Stimulated activated CD8-positive, alpha-beta memory T cell treated with anti-CD3 and anti-CD28 coated beads, Interleukin-2, amount 100 ng/mL, for 1 hour (primary cell): ENCODE measurements around the gene FDXR.

ENCODE experiments used
- DNase-seq, 2 donors: peaks; one replicate each; pipeline ENCODE4 v3.0.0-alpha.2; 2020; ENCODE audit warnings: low read depth in 2 of 2

FDXR gene

DNA sequence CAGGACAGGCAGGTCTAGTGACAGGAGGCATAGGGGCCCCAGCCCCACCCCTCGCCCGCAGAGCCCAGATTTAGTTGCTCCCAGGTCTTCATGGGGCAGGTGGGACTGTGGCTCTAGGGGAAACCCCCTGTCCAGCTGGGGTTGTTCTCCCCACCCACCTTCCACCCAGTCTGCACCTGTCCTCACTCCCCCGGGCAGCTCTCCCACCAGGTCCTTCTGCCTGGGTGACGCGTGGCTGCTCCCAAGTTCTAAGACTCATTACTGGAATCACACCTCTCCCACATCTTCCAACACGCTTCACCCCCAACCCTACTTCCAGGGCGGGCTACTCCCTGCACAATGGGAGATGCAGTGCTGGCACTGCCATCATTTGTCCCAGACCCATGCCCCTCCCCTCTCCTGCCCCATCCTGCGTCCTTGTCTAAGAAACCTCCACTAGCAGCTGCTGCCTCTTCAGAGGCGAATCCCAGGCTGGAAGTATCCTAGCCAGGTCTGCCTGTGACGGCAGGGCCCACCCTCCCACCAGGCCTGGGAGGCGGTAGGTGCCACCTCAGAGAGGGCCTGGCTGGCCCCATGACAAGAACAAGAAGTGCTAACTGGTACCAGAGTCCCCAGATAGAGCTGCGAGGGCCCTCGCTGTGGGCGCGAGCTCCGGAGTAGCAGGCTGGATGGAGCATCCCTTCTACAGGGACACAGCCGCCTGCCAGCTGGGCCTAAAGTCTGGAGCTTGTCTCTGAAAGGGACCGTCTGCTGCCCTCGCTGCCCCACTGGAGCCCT, 35.9 kb downstream of the FDXR start:
- no peak for DNase-seq

DNA sequence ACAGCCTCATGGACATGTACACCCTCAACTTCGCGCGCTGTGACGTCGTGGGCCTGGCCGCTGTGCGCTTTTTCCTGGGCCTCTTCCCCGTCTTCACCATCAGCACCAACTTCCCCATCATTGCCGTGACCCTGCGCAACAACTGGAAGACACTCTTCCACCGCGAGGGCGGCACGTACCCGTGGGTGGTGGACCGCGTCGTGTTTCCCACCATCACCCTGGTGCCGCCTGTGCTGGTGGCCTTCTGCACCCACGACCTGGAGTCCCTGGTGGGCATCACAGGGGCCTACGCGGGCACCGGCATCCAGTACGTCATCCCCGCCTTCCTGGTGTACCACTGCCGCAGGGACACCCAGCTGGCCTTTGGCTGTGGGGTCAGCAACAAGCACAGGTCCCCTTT, 36.6 kb downstream of the FDXR start:
- DNase-seq, result no peak

DNA sequence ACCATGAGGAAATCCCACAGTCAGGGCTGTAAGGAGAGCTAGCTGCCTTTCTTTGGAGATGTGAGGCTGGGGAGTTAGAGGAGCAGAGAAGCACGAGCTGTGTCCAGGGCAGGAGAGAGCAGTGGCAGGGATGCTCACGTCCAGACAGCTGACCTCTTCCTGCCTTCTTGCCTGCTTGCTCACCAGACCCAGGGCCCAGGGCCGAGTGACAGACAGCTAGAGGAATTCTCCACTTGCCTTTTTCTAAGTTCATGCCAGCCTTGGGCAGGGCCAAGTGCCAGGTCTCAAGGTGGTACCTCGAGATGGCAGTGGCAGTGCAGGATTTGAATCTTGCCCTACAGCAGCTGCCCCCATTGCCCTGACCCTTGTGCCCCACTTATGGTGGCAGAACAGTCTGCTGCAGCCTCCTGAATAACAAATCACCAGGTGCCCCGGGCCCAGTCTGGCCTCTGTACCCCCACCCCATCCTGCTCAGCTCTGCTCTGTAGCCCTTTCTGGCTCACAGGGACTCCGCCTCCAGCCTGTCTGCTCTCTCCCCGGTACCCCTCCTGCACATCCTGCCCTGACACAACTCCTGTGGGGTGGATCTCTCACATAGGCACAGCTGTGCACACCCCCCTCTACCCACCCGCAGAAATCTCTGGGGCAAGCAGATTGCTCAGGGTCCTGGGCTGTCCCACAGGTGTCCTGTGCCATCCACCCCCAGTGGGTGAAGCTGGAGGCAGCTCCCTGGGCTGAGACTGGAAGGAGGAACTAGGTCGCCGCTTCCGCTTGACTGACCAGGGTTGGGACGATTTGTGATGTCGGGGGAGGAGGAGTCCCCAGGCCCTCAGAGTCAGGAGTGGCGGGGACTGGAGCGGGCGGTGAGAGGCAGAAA, 39.1 kb downstream of the FDXR start:
- DNase-seq, result no peak

DNA sequence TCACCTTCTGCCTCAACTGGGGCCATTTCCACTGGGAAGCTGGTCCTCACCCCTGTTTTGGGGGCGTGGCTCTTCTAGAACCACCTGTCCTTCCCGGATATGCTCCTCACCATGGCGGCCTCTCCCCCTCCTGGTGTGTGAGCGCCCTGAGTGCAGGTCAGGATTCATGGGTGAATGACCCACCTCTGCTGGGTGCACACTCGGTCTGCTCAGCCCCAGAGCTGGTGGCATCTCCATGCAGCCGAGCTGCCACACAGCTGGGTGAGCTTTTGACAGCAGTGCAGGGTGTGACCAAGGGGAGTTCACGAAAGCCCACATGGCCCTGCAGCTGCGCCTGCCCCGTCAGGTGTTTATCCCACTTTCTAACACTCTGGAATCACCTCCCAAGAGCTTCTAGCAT, 40.4 kb downstream of the FDXR start:
- DNase-seq, result no peak

DNA sequence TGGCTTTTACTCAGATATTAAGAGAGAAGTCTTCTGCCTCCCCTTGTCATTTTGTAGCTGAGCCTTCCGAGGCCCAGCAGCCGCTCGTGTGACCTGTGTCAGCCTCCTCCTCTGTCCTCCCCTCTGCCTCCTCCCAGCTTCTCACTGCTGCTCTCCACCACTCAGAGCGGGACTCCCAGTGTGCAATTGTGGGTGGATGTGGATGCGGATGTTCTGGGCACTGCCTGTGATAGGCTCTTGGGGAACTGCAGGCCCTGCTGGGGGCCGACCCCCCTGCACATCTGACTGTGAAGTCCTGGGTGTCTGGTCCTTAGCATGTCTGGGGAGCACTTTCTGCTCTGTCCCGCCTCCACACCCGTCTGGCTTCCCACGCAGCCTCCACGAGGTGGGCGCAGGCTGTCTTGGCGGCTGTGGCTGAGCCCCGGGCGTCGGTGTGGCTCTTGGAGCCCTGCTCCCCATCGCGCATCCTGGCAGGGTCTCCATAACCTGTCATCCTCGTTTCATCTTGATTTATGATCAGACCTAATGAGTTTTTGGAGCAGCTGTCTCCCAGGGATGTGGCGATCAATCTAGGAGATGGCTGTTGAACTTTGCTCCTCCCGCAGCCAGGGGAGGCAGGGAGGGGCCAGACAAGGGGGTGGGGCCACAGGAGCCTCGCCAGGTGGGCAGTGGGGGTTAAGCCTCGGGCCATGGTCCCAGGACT, 41.2 kb downstream of the FDXR start:
- no peak for DNase-seq

DNA sequence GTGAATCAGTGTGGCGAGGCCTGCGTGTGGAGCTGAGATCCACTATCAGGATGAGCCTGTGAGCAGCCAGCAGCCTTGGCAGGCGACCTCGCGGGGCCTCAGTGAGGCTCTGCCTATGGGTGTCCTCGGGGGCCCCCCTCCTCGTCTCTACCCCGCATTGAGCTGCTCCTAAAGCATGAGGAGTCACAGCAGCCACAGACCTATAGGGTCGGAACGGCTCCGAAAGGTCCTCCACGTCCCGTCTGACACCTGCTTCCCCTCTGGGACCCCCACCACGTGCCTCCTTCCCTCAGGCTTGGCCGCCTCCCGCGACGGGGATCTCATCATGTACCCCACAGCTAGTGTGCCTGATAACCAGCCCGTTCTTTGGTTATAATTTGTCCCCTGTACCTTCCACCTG, 41.9 kb downstream of the FDXR start:
- no peak for DNase-seq

DNA sequence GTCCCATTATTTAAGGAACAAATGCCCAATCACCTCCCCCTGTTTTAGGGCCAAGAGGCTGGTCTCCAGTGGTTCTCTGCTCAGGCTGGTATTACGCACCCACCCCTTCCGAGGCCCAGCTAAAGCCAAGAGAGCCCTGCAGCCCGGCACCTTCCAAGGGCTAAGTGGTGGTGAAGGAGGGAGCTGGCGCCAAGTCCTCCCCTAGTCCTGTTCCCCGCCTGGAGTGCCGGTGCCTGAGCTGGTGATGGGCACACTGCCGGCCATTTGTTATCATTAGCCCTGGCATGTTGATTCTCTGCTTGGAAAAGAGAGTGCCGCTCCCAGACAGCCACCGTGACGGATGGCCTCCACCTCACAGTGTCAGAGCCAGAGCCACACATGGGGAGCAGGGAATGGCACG, 45.0 kb downstream of the FDXR start:
- no peak for DNase-seq

DNA sequence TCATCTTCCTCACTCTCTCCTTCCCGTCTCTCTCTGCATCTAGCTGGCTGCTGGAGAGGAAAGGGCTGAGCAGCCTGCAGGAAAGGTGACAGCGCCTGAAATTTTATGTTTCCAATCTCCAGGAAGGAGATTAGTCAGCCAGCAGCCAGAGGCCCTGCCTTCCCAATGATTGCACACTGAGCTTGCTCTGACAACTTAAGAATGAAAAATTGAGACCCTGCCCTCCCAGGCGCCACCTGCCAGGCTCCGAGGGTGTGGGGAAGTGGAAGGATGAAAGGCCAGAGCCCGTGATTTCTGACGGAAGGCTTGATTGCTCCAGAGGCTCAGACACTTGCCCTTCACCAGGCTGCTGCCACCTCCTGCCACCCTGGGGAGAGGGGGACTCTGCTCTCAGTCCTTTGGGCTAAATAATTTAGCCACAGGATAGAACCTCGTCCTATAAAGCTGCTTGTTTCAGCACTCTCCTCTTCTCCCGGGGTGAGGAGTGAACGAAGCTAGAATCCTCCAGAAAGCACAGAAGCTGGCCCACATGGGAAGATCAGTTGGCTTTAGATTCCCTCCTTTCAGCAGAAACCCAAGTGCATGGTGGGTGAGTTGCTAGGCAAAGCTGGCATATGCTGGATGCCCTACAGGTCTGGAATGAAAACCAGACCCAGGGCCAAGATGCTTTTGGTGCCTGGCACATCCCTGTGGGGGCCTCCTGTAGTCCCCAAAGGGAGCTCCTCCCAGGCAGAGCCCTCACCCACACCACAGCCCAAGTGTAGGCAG, 46.7 kb downstream of the FDXR start:
- no peak for DNase-seq

DNA sequence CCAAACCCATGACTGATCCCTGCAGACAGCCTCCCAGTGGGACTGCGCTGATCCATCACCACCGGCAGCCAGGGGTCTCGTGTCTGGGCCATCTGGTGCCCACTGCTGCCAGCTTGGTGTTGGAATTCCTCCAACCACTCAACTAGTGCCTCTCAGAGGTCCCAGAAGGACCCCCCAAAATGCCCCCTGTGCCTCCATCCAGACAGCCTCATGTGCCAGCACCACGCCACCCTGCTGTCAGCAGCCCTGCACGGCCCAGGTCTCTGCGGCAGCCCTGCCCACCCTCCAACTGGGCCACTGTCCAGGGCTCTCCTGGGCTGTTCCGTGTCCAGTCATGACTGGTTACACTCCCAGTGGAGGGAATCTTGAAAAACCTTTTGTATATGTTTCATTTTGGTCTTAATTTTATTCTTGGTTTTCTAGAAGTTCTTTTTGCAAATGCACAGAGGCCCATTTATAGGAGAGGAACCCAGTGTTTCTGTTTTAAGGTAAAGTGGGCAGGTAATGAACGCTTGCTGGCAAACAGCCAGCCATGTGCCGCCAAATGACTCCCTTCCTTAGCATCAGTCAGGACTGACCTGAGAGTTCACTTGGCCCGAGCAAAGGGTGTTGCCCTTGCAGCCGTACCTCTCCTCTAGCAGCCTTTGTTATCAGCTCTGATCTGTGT, 47.7 kb downstream of the FDXR start:
- no peak for DNase-seq

DNA sequence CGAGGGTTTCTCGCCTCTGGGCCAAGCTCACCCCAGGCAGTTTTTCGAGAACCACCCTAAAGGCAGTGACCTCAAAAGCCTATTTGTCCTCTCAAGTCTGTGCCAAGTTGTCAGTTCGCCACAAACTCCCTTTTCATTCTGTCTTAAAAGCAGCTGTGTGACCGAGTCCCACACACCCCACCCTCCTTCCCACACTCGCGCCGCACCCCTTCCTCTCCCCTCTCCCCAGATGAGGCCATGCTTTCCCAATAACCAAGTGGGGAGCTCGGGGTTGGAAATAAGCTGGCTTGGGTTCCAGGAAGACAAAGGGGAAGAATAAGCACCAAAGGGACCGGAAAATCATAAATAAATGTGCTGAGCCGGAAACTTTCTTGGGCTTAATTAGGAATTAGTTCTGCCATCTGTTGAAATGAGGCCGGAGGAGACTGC, 49.8 kb downstream of the FDXR start:
- DNase-seq, result no peak

DNA sequence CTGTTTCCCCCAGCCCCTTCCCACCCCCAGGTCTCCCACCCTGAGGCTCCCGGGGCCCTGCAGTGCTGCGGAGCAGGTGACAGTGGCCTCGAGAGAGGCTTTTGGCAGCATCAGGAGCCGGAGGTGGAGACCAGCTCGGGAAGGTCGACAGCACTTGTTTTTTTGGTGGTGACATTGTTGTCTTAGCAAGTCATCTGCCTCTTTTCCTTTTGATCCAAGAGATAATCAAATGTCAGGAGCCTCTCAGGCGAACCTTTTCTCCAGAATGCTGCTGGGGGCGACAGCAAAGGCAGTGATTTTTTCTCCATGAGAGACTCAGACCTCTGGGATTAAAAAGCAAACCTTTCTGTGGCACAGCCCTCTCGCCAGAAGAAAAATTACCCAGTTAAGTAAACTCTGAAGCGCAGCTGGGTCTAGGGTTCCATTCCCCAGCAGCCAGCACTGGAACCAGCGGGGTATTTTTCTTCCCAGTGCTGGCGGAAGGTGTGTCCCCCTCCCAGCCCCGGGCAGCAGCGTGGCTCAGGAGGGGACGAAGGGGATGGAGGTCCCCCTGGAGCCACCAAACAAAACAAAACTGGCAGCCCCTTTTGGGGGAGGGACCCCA, 50.4 kb downstream of the FDXR start:
- no peak for DNase-seq

DNA sequence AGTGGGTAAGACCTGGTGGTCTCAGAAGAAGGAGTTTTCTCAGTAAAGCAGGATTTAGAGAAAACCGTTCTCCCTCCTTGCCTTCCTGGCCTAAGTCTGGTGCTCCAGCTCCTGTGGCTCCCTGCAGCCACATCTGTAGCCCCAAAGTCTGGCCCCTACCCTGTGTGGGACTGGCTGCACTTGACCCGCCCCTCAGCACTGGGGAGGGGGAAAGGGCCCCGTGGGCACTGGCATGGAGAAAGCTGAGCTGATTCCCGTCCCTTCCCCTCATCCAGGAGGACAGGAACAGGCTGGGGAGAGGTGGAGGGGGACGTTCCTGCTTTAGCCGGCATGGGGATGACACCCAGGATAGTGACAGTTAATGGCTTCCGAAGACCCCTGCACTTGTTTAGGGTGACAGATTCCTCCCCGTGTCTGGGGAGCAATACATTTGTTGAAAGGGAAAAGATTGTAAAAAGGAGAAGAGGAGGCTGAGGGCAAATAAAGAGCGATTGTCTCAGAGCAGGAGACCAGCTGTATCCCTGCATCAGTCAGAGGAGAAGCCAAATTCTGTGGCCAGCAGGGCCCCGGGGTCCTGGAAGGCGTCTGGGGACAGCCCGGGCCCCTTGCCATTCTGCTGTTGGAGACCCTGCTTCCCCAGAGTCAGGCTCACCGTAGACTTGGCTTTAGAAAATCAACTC, 51.0 kb downstream of the FDXR start:
- no peak for DNase-seq

DNA sequence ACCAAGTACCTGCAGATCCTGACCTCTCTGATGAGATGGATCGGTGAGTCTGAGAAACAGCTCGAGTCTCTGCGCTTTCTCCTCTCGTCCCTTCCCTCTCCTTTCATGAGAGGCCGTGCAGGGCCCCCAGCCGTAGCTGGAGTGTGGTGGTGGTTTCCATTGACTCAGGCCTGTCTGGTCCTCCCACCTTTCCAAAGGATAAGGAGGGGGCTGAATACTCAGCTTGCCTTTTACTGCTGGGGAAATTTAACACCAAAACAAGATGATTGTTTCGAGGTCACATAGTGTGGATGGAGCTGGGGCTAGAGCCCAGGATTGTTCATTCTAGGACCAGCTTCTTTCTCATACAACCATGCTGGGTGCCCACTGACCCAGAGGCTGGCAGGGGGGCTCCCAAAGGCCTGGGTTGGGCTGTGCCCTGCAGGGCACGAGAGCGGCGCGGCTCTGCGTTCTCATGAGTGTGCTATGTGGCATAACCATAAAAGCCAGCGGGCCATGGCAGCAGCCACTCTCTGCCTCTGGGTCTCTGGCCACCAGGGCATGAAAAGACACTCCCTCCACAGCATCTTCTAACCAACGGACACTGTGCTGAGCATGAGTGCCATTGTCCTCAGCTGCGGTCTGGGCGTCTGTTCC, 52.9 kb downstream of the FDXR start:
- no peak for DNase-seq

DNA sequence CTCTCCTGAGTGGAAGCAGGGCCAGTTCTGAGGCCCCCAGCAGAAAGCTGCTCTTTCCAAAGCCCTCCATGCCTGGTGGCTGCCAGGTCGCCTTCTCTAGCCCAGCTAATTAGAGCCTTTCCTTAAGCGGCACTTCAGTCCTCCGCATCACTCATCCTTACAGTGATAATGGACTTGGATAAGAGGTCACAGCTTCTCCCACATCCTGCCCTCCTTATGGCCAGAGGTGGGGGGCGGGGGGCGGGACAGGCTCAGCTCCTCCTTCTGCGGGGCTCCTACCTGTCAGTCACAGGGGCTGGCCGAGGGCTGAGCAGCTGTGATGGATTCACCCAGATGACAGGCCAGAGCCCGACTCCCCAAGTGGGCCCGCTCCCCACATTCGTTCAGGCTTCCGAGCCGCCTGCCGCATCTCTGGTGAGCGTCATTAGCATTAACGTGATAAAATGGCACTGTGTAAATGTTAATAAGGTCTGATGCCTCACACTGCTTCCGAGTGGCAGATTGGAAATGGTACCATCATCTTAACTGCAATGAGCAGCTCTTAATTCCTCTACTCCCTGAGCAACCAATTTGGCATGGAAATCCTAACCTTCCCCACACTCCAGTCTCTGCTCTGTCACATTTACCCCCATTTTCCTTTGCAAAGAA, 54.4 kb downstream of the FDXR start:
- DNase-seq, result no peak

DNA sequence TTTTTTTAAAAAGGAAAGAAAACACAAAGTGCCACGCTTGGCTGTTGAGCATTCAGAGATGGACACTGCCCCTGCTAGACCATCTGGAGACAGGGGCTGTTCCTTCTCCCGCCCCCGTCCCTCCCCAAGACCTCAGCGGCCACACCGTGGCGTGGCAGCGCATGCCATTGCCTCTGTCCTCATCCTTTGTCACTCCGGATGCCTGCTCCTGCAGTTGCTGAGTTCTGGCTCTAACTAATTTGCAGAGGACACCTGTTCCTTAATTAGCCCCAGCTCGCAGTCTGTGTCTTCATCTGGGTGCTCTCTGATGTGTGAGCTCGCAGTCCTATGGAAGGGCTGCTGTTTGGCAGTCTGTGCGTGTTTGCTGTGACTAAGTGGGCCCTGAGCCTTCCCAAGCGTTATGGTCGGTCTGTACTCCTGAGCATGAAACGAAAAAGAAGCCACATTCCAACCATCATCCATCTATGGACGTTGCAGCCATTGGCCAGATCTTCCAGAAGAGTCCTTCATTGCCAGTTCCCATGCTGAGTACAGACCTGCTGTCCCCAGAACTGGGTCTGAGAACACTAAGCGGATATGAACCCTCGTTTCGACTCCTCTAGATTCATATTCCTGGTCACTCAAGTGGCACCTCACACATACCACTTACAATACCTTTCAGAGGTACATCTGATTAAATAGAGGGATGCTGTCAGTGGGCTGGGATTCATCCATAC, 55.7 kb downstream of the FDXR start:
- no peak for DNase-seq

DNA sequence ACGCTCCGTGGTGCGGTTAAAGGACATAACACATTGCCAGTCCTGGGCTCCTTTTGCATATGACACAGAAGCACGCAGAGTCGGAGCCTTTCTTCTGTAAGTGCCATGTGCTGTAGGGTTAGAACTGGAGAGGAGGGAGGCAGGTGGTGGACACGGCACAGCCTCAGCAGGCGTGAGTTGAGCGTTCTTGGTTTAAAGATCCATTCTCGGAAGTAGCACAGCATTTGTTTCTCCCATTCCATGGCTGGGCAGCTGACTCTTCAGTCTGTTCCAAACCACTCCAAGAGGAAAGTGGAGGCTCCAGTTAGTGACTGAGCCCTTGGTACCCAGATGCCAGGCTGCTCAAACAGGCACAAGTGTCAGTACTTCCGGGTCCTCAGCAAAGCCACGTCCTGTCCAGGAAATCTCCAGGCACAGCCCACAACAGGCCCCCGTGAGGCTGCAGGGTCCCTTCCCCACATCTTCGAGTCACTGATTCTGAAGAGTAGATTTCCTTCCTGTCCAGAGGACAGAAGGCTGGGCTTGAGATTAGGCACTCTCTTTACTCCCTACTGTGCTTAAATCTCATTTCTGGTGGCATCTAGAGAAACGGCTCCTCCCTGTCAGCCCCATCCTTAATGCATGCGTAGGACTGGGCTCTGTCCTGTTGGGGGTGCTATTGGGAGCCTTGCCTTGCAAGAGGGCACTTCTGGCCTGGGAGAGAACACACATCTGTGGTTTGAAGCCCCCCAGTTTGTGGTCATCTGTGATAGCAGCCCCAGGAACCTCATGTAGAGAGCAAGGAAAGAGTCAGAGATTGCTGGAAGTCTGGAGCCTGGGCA, 57.0 kb downstream of the FDXR start:
- DNase-seq, result no peak

DNA sequence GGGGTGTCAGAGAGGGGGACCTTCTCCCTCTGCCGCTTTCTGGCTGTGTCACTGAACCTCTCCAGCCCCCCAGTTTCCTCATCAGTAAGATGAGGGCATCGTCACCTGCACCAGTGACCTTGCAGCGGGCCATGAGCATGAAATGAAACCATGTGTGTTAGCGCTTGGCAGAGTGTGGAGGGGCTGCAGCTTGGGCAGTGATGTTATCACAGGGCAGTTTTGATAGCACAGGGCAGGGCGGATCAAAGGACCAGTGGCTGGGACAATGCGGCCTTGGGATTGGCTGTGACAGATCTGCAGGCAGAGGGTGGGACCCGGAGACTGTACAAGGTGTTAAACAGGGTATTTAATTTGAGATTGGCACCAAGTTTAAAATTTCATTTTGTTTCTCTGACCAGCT, 57.7 kb downstream of the FDXR start:
- DNase-seq, result no peak

DNA sequence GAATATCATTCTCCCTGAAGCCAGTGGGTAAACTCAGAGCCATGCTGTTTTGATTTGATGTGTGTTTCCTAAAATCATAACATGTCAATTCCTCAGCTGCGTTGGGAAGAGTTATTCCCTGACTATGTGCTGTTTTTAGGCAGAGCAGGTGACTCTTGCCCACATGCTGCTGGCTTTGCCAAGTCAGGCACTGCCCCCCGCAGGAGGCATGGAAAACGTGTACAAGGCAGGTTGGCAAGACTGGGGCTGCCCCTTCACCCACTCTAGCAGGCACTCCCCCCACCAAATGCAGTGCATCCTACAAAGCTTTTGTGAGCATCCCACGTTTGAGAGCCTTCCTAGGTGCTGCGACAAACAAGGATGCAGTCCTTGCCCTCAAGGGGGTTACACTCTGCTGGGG, 58.3 kb downstream of the FDXR start:
- DNase-seq, result no peak
